Measurements from ENCODE around the gene GAL3ST2.
"Not testable (repeated sequence)": the region's sequence is repeated elsewhere in the genome, so short reads cannot be mapped to it uniquely, and the experiment has no call there.

GAL3ST2 gene

GRCh38 chr2:241794250-241794823 lies 17.7 kb downstream of the GAL3ST2 start:
- no peak for DNase-seq (ENCODE audit: low read depth, low spot score)

DNA sequence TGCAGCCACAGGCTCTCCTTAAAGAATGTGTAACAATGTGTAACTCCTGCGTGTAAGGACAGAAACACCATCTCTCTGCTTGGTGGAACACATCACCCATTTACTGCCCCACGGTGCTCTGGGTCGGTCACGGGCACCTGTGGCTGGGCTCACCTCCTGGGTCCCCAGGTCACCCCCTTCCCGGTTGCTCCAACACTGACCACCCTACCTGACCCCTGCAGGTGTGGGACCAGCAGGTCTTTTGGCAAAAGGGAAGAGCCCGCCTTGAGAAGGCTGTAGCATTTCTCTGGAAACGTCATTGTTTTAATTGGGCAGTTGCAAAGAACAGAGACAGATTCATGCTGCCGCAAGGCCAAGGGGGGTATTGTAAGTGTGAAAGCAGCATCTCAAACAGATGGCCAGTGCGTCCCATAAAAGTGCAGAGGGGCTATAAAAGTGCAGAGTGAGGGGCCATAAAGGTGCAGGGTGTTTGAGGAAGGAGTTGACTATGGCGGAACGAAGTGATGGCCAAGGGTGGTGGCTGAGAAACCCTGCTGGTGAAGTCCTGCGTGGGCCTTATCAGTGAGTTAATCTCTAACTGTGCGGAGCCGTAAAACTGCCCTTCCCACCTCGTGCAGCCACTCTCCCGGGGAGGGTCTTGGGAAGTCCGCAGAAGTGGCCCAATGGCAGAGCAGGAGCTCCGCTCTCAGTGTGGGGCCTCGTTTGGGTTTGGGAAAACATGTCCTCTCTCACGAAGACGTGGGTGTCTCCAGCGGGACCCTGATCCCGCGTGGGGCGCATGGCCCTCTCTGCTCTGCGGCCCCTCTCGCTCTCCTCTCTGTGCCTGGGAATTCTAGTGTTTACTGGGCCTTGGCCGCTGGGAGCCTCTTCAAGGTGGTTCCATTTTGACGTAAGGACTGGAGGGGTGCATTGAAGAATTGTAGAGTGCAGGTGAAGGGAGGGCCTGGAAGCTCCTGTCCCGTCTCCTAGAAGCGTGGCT lies 18.7 kb downstream of the GAL3ST2 start:
- DNase-seq (ENCODE audit: low read depth, low spot score) = no peak

- no peak for DNase-seq (ENCODE audit: low read depth, low spot score)
These were observed 19.6 kb downstream of the GAL3ST2 start for GRCh38 chr2:241796209-241796608.

DNA sequence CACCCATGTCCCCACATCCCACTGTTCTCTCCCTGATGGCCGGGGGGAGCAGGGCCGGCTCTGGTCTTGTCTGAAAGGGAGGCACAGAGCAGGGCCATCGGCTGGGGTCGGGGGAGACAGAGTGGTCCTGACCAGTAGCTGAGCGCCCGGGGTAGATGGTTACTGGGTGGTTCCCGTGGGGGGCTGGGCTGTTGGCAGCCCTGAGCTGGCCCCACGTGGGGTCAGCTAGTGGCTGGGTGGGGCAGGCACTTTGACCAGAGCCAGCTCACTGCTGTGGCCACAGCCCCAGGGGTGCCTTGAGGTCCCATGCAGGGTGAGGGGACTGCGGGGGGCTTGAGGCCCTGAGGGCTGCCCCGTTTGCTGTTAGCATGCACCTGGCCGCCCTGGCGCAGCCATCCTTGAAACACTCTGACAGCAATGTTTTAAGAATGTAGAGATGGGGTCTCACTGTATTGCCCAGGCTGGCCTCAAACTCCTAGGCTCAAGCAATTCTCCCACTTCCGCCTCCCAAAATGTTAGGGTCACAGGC lies 20.1 kb downstream of the GAL3ST2 start:
- DNase-seq (ENCODE audit: low read depth, low spot score) = no peak

DNA sequence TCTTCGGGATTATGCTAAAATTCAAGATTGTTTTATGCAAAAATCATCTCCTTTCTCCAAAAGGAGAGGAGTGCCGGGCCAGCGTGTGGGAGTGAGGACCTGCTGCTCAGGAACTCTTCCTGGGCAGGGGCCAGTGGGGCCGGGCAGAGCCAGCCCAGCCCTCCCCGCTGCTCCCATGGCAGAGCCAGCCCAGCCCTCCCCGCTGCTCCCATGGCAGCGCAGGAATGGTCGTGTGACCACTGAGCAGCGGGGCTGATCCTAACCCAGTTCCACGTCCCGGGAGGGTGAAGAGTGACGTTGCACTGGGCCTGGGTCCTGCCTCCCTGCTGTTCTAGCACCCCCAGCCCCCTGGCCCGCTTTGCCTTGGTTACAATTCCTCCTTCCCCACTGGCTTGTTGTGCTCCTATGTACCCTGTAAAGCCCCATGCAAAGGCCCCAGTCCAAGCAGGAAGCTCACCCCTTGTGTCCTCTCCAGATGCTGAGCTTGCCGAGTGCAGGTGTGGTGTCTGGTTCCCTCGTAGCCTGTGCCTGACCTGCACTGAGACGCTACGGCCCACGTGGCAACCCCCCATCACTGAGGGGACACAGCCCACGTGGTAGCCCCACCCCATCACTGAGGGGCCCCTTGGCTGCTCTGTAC lies 20.9 kb downstream of the GAL3ST2 start:
- no peak for DNase-seq (ENCODE audit: low read depth, low spot score)

- no peak for DNase-seq (ENCODE audit: low read depth, low spot score)
These were observed 21.5 kb downstream of the GAL3ST2 start for GRCh38 chr2:241798081-241798630.

GRCh38 chr2:241798631-241799521 lies 22.3 kb downstream of the GAL3ST2 start:
- DNase-seq (ENCODE audit: low read depth, low spot score) = no peak

- DNase-seq (ENCODE audit: low read depth, low spot score) = no peak
These were observed 23.0 kb downstream of the GAL3ST2 start for GRCh38 chr2:241799522-241800197.

DNA sequence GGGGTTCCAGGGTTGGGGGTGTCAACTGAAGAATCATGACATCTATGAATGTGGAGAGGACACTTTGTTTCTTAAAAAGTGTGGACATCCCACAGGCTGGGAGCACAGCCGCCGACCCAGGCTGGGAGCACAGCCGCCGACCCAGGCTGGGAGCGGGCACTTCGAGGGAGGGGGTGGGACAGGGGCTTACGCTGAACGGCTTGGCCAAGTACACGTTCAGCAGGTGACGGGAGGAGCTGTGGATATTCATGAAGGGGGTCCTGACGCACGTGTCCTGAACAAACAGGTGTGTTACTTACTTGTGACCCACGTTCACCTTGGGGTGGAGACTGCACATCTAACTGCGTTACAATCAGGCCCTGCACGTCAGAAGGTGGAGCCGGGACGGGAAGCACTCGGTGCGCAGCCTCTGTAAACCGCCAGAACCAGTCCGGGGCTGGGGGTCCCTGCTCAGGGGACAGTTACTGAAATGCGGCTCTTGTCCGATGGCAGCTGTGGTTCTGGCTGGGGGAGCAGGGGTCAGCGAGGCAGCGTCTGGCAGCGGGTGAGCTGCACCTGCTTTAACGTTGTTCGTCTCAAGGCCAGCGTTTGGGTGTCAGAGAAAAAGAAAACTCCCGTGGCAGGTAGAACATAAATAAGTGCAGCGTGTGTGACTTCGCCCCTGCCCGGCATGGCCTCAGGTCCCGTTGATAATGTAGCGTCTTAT lies 23.7 kb downstream of the GAL3ST2 start:
- DNase-seq (ENCODE audit: low read depth, low spot score) = not testable (repeated sequence)

DNA sequence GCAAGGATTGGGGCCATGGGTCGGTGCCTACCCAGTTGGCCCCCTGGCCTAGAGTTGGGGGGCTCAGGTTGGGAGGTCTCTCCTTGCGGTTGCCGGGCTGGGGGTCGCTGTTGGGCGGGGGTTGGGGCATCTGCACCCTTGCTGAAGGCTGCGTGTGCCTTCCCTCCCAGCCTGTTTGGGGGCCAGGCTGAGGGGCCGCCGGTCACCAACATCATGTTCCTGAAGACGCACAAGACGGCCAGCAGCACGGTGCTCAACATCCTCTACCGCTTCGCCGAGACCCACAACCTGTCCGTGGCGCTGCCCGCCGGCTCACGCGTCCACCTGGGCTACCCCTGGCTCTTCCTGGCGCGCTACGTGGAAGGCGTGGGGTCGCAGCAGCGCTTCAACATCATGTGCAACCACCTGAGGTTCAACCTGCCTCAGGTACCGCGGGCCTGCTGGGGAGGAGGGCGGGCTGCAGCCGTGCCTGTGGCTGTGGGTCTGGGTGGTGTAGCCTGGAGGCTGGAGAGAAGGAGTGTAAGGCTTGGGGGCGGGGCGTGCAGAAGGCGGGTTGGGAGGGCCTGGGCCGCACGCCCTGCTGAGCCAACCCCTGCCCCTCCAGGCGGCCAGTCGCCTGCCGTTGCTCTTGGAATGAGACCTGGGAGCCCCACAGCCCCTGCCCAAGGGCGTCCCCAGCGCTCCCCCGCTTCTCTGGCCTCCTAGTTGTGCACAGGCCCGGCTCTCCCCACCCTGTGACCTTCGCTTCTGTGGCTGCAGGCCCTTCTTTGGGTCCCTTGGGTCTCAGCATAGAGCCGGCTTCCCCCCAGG lies 25.2 kb downstream of the GAL3ST2 start:
- no peak for DNase-seq (ENCODE audit: low read depth, low spot score)

GRCh38 chr2:241802421-241803318 lies 26.0 kb downstream of the GAL3ST2 start:
- DNase-seq (ENCODE audit: low read depth, low spot score) = no peak

- no peak for DNase-seq (ENCODE audit: low read depth, low spot score)
These were observed 27.0 kb downstream of the GAL3ST2 start for GRCh38 chr2:241803387-241804325.

- DNase-seq (ENCODE audit: low read depth, low spot score) = no peak
These were observed 28.0 kb downstream of the GAL3ST2 start for GRCh38 chr2:241804326-241805229.

- DNase-seq (ENCODE audit: low read depth, low spot score) = not testable (repeated sequence)
These were observed 29.6 kb downstream of the GAL3ST2 start for GRCh38 chr2:241806217-241806616.

GRCh38 chr2:241808051-241808720 lies 31.6 kb downstream of the GAL3ST2 start:
- no peak for DNase-seq (ENCODE audit: low read depth, low spot score)
